Omental fat pad (tissue), 4 donors: Measurements from ENCODE around the gene KCNG4. TPM values are rescaled to one million over a fixed set of nuclear protein-coding genes. Genes with fewer than 3 reads are reported as not detected.
A peak's percentile ranks its signal among the peaks of the same experiment; 100 is the strongest.

Experiments used
- ATAC-seq: fragments of 150-250 bp; one replicate; pipeline ENCODE4 v1.9.1; 2016; ENCODE audit warnings: mild to moderate bottlenecking, moderate library complexity; ENCODE audit not compliant: low FRiP score
- DNase-seq: peaks from one replicate; pipeline ENCODE4 v3.0.0-alpha.2; 2019; ENCODE audit warnings: low spot score
- CTCF ChIP-seq, 3 donors: fragments of 450-650 bp; IDR thresholded peaks; one replicate each; pipeline ENCODE4 v1.5.1; 2016 to 2017; ENCODE audit warnings: antibody characterized with exemption in 3 of 3, mild to moderate bottlenecking in 3 of 3, moderate library complexity in 2 of 3
- total RNA-seq, 4 donors: library from RNA; depleted of rRNA; stranded (reverse); fragments of >200 nt; gene quantifications; one replicate each; pipeline ENCODE4 v1.1.0, GENCODE V29; 2016

Gene KCNG4
- total RNA-seq, 4 donors from 2014 or later = not detected

- TF ChIP-seq CTCF (IDR thresholded peaks at IDR 0.05) = no peak
- DNase-seq (no peak), ATAC-seq (no peak)
These were observed 58.5 kb downstream of the KCNG4 start for GRCh38 chr16:84181144-84181915.

DNA sequence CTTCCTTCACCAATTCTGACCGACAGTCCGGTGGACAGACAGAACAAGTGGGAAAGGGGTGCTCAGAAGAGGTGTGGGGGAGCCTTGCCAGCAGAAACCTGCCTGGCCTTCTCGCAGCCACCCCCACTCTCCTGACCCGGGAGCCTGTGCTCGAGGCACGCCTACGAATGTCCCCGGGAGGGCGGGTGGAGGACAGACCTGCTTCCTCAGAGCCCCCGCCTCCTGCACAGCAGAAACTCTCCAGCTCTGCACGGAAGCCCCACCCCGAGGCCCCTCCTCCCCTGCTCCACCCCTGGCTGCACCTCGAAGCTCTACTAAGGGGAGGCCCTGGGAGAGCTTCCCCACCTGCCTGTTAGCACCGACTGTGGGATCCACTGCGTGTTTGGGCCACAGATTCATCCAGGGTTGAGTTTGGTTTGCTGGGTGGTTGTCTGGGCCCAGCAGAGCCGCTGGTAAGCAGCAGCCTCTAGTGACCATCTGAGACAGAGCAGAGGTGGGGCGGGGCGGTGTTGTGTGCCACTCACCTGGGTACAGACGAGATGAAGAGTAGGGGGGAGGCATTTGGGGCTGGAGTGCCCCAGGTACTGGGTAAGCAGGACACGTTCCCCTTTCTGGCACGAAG lies 59.2 kb downstream of the KCNG4 start:
- no peak for TF ChIP-seq CTCF (IDR thresholded peaks at IDR 0.05)
- ATAC-seq (no peak), DNase-seq (no peak)

DNA sequence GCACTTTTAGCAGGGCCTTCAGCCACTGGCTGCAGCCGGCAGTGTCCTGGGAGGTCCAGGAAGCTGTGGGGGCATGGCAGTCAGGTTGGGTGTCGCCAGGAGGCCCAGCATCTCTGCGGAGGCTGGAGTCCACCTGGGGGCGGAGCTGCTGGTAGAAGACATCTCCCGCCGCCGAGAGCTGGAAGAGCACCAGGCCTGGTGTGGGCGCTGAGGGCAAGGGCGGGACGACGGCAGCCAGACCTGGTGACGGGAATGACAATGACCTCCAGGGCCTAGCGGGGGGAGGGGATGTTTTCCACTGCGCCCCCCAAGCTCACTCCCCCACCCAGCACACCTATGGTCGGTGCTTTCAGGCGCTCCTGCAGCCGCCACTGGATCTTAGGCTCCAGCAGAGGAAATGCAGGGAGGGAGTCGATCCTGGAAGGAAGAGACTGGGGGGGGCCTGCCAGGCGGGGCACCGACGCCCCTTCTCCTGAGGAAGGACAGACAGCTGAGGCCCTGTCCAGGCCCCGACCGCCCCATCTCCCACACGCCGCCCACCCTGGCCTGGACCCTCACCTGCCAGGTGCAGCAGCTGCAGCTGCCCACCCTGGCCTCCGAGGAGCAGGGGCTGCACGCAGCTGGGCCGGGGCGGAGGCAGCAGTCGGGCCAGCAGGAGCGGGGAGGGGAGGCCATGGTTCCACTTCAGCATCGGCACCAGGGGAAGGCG lies 60.0 kb downstream of the KCNG4 start:
- no peak for TF ChIP-seq CTCF (IDR thresholded peaks at IDR 0.05)
- DNase-seq (no peak), ATAC-seq (no peak)

DNA sequence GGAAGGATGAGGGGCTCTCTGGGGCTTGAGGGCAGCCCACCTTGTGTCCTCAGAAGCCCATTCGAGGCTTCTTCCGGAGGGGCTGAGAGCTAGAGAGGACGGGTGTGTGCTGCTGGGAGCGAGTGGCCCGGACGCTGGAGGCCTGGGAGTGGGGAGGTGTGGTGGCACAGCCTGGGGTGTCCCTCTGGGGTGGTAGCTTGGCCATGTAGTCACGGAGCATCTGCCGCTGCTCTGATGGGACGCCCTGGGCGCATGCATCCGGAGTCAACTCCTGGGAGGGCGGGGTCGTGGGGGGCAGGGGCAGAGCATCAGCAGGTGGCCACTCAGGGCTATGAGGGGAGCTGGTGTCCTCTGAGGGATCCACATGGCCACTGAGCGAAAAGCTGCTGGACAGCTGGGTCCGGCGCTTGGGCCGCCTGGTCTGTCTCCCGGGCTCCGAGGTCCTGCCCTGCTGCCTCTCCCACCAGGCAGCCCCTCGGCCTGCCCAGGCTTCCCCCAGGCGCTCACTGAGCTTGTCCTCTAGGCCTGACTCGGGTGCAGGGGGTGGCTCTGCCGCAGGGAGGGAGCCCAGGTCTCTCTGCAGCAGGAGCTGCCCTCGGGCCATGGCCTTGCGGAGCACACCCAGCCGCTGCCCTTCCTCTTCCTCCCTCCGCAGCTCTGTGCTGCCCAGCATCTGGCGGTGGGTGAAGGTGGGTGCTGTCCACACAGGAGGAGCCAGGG lies 60.8 kb downstream of the KCNG4 start:
- ATAC-seq (no peak), DNase-seq (no peak)
- no peak for TF ChIP-seq CTCF (IDR thresholded peaks at IDR 0.05)

- no peak for ATAC-seq
- no peak for DNase-seq
- TF ChIP-seq CTCF (IDR thresholded peaks at IDR 0.05) = no peak
These were observed 61.6 kb downstream of the KCNG4 start for GRCh38 chr16:84178146-84178765.

DNA sequence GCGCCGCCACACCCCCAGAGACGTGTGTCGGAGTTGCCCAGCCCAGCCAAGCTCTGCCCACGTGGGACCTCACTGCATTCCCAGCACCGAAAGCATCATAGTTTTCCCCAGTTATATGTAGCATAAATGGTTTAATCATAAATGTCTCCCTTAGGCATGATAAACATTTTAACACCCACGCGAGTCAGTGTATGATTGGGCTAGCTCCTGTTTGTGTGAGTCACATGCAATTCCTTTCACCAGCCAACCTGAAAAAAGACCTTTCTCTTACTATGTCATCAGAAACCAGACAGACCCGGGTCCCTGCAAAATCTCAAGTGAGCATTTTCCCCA lies 62.1 kb downstream of the KCNG4 start:
- DNase-seq (no peak), ATAC-seq (peak; percentile 67)
- no peak for TF ChIP-seq CTCF (IDR thresholded peaks at IDR 0.05)
